Measurements from ENCODE around the gene MAP3K13. TPM values are rescaled to one million over a fixed set of nuclear protein-coding genes. Genes with fewer than 3 reads are reported as not detected.

The MAP3K13 gene
- total and polyA plus RNA-seq, 10 of the 15 experiments (the other 5 are each of a cell fraction or from before 2014, with no cell fraction given), result 10.5 to 70.8 (median 26.8) TPM

- DNase-seq (ENCODE audit: low read depth, low spot score) (no peak), ATAC-seq (no peak), FAIRE-seq (no peak)
- no peak overlapping the region for H3K27ac ChIP-seq (ENCODE audit: control insufficient read depth, insufficient read depth)
- POLR2A ChIA-PET, result no interaction called here
- H2AFZ ChIP-seq (ENCODE audit: control insufficient read depth, low read depth, low read length), result no peak overlapping the region
- H3K27me3 ChIP-seq (replicated peaks in 1 of 2; ENCODE audit: control insufficient read depth in 2 of 2, insufficient read depth in 2 of 2, low read length in 1 of 2), result no peaks in the 10 kb centered on the region
- no peaks in the 10 kb centered on the region for H3K4me1 ChIP-seq (ENCODE audit: control insufficient read depth, insufficient read depth, low read length)
- RAD21 ChIA-PET (ENCODE audit: unreplicated experiment), result interaction anchor here (0.5 to 2.4 kb wide), 3 partner anchors 98 to 187 kb away, joined by 3 to 11 read pairs (median 6); no protein-coding TSS in a partner anchor
- BruUV-seq (replicated peaks), result no TSS peak
- in situ Hi-C loops (cut with MboI) (no loop called here), intact Hi-C loops (cut with micrococcal nuclease; ENCODE audit: unreplicated experiment) (loop anchor here (5.0 kb wide), 1 partner anchor 116 kb away; no protein-coding TSS in a partner anchor)
- no peaks in the 10 kb centered on the region for H4K20me1 ChIP-seq (ENCODE audit: control insufficient read depth, insufficient read depth)
- WGBS (ENCODE audit: insufficient coverage, insufficient replicate concordance, low lambda C conversion rate, missing lambda C conversion rate), result 67% methylated on average over 6 of the region's 6 CpGs
- no peak overlapping the region for H3K4me3 ChIP-seq
- no peaks in the 10 kb centered on the region for H3K9me3 ChIP-seq (replicated peaks; ENCODE audit: control insufficient read depth, insufficient read depth, low read length)
- SMC1A ChIA-PET (ENCODE audit: uncharacterized antibody, unreplicated experiment), result interaction anchor here (1.0 to 2.8 kb wide), 8 partner anchors 17 to 114 kb away, joined by 3 to 17 read pairs (median 3); no protein-coding TSS in a partner anchor
- CTCF ChIA-PET, result interaction anchor here (0.8 to 5.4 kb wide), 11 partner anchors 9 to 114 kb away, joined by 3 to 40 read pairs (median 5); no protein-coding TSS in a partner anchor
- no peak overlapping the region for H3K4me2 ChIP-seq (ENCODE audit: control insufficient read depth, insufficient read depth)
- peak; percentile 11 to 28 (median 23); a peak in 2 of 6 replicates for TF ChIP-seq CTCF (IDR thresholded peaks at IDR 0.05 in 2 of 3, conservative IDR thresholded peaks at IDR 0.05 in 1 of 3; ENCODE audit: control insufficient read depth in 2 of 3, extremely low read depth in 1 of 3, insufficient read depth in 1 of 3, low read depth in 3 of 3, low read length in 3 of 3)
- no peak for TF ChIP-seq CHD2 (IDR thresholded peaks at IDR 0.05; ENCODE audit: borderline replicate concordance, low read depth, low read length)
- no peak for TF ChIP-seq KDM1A (IDR thresholded peaks at IDR 0.05; ENCODE audit: borderline replicate concordance)
- peak; percentile 26; the same call in 1 of the 2 replicates for TF ChIP-seq SMC3 (IDR thresholded peaks at IDR 0.05; ENCODE audit: borderline replicate concordance, low read length)
- H3K9ac ChIP-seq (ENCODE audit: control insufficient read depth, insufficient read depth, low read length), result no peak overlapping the region
- H3K79me2 ChIP-seq (ENCODE audit: control insufficient read depth, insufficient read depth, low read length), result no peaks in the 10 kb centered on the region
- H3K36me3 ChIP-seq (ENCODE audit: control insufficient read depth in 2 of 2, insufficient read depth in 2 of 2, low read length in 1 of 2), result no peaks in the 10 kb centered on the region; a peak in 3 of 4 replicates
Measured at GRCh38 chr3:185460719-185461350, 97.9 kb downstream of the MAP3K13 start.

Measured in GM12878 (cell line).